GM10266 (cell line): ENCODE measurements around the gene BPIFB6.

Experiments
- DNase-seq: peaks from one replicate; pipeline ENCODE4 v3.0.0; 2012; ENCODE audit errors: extremely low spot score
- TF ChIP-seq, protein P1 (sequence below): IDR thresholded peaks from 2 replicates; pipeline ENCODE4 v1.5.1; 2012; ENCODE audit warnings: mild to moderate bottlenecking, low read depth; ENCODE audit not compliant: control insufficient read depth, insufficient read depth; ENCODE audit errors: missing control alignments

BPIFB6 gene

DNA sequence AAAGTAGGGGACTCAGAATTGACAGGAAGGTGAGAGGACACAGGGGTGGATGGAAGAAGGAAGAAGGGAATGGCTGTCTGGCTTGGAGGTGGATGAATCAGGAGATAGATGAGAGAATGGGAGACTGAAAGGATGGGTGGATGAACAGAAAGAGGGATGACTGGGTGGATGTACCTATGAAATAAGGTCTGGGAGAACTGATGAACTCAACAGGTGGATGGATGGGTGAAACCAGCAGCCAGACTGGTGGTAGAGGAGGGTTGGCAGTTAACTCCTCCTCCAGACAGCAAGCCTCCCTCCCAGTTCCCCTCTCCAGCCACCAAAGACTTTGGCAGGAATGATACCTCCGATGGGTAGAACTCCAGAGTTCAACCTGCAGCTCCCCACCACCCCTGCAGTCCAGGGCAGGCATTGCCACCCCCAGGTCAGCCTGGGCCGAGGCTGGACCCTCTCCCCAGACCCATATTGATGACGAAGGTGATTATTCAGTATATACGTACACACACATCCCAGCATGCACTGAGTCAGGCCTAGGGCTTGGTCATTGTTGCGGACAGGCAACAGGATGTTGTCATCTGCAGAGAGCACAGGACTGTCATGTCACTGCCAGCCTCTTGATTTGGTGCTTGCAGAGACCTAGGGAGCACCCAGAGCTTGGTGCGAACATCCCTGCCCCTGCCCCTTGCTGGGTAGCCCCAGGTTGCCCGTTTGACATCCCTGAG is 29.2 kb upstream of the BPIFB6 start:
- no peak for DNase-seq
- TF ChIP-seq, protein P1, sequence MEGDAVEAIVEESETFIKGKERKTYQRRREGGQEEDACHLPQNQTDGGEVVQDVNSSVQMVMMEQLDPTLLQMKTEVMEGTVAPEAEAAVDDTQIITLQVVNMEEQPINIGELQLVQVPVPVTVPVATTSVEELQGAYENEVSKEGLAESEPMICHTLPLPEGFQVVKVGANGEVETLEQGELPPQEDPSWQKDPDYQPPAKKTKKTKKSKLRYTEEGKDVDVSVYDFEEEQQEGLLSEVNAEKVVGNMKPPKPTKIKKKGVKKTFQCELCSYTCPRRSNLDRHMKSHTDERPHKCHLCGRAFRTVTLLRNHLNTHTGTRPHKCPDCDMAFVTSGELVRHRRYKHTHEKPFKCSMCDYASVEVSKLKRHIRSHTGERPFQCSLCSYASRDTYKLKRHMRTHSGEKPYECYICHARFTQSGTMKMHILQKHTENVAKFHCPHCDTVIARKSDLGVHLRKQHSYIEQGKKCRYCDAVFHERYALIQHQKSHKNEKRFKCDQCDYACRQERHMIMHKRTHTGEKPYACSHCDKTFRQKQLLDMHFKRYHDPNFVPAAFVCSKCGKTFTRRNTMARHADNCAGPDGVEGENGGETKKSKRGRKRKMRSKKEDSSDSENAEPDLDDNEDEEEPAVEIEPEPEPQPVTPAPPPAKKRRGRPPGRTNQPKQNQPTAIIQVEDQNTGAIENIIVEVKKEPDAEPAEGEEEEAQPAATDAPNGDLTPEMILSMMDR, result no peak

DNA sequence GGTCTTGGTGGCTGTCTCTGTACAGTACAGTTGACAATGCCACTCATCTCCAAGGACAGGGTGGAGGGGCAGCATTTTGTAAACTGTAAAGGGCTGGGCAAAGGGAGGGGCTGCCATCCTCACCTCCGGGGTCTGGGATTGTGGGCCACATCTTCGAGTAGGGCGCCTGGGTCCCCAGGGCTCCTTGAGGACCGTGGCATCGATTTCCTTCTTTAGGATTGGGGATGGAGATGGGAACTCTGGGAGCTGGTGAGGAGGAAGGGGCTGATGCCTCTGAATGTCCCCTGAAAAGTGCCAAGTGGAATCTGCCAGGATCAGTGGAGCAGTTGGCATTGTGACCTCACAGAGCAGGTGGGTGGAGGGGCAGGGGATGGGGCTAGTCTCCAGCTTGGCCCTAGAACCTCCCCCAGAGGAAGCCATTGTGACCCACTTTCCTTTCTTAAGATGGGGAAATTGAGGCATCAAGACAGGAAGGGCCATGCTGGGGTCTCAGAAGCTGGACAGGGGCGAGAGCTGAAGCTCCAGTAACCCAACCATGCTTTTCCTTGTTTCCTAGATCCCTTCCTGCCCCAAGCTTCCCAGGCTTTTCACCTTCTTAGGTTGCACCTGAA is 27.2 kb upstream of the BPIFB6 start, which contains the start of gene SUN5:
TSS of gene SUN5 (minus strand) at position 293 of the 611 bp plus-strand sequence. CDS start at position 200, 93 bp downstream.
- DNase-seq, result no peak
- TF ChIP-seq, protein P1, result no peak

GRCh38 chr20:33005132-33005566 is 26.3 kb upstream of the BPIFB6 start:
- TF ChIP-seq, protein P1, result peak; percentile 19
- peak; percentile 33 for DNase-seq

DNA sequence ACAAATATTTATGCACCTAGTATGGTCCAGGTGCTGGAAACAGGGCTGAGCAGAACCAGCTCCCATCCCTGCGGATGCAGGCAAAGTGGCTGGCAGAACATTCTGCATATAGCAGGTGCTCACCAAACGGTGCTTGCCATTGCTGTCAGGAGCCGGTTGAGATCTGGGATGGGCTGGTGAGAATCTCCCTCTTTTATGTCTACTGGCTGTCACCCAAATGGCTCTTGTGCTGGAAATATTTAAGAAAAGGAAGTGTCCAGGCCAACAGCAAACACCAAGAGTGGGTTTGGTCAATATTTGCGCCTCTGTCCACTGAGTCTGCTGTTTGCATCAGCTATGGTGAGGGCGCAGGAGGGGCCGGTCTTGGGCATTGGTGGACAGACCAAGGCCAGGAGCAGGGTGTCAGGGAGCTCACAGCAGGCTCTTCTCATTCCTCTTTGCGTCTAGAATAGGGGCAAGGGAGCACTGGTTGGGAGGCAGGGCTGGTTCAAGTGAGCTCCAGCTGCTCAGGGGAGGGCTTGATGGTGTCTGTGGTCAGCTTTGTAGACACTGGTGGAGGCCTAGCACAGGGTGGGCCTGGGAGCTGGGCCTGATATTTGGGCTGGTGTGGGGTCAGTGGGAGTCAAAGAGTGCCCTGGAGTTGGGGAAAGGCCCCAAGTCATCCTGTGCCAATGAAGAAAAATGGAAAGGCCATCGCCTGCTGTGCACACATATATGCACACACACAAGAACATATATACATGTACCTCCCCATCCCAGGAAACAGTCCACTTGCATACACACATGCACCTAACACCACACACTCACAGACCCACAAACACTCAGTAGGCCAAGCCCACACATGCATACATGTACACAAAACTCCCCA is 25.3 kb upstream of the BPIFB6 start:
- TF ChIP-seq, protein P1, result no peak
- no peak for DNase-seq

DNA sequence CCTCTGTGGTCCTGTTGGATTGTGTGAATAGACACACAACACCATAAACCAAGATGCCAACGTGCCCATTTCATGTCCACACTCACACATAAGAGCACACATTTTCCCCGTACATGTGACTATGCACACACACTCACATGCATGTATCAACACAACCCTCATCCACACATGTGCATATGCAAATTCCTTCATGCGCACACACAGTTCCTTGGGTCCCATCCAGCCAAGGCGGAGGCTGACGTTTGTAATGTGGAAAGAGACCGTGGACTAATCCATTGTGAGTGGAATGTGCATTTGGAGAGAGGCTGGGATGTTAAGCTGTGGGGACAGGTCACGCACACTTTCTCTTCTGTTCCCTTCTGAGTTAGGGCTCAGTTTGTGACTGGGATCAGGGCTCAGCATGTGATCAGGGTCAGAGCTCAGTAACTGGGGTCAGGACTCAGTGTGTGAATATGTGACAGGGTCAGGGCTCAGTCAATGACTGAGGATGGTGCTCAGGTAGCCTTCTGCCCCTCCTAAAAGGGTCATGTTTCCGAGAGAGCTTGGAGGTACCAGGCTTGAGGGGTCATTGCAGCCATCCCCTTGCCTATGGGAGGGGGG is 24.6 kb upstream of the BPIFB6 start:
- TF ChIP-seq, protein P1, result no peak
- DNase-seq, result no peak

DNA sequence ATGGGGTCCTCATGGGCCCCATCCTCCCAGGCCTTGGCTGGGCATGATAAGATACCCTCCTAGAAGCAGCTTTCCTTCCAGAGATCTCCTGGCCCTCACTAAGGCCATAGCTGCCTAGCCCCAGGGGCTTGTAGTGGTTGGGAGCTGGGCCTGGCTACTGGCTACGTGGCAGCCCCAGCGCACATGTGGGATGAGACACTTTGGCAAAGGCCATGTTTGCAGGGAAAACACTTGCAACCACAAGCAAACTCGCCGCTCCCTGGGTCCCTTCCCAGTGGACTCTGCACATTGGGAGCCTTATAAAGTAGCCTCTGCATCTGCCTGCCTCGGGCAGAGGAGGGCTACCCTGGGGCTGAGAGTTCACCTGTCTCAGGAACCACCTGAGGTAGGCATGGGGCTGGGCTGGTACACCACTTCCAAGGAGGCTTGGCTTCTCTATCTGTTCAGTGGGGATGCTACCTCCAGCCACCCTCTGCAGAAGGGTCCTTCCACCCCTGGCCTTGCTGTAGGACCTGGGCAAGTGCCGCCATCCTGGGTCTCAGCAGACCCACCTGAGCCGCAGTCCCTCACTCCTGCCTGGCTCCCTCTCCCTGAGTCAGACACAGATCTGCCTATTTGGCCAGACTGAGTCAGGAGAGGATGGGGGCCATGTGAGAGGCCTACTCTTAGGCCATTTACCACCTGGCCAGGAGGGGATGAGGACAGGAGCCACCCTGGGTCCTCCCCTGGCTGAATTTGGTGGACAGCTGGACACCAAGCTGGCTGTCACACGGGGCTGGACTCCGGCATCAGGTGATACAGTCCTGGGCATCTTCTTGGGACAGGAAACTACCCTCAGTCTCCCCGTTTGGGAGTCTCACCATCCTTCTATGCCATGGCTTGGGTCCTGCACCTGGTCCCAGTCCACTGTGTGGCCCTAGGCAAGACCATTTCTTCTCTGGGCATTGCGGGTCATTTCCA is 23.8 kb upstream of the BPIFB6 start, which contains the start of gene BPIFB2:
TSS of gene BPIFB2 (plus strand) at position 329 of the 960 bp plus-strand sequence. CDS start 871 bp downstream, outside the sequence.
- TF ChIP-seq, protein P1, result no peak
- DNase-seq, result no peak
